ENCODE data around the gene DNA2. TPM values are rescaled to one million over a fixed set of nuclear protein-coding genes. Genes with fewer than 3 reads are reported as not detected.

The DNA2 gene
- total and polyA plus RNA-seq, 2 of the 4 experiments (the other 2 are of a cell fraction): 3.9 to 5.6 TPM

GRCh38 chr10:68442971-68443370 is 28.8 kb downstream of the DNA2 start:
- no peak overlapping the region for H3K9ac ChIP-seq (ENCODE audit: low read depth, low read length)
- H2BK15ac ChIP-seq (ENCODE audit: low read depth, low read length): no peak overlapping the region
- ChIA-PET POLR2A (ENCODE audit: unreplicated experiment) (no interaction called here), CTCF (no interaction called here)
- no peak overlapping the region for H3K56ac ChIP-seq (ENCODE audit: extremely low read depth, insufficient read depth, low read length)
- H3K9me1 ChIP-seq (ENCODE audit: insufficient read depth, low read length): no peaks in the 10 kb centered on the region
- no peaks in the 10 kb centered on the region for H3K36me3 ChIP-seq (ENCODE audit: control insufficient read depth, insufficient read depth, low read length)
- in situ Hi-C loops (cut with MboI; ENCODE audit: low sequenced_read_pairs): no loop called here
- H2AK9ac ChIP-seq (replicated peaks; ENCODE audit: low read depth, low read length, poor library complexity): no peak overlapping the region
- no peak overlapping the region for H4K5ac ChIP-seq (ENCODE audit: low read depth, low read length)
- H3K18ac ChIP-seq (ENCODE audit: low read depth, low read length): no peak overlapping the region
- no peak overlapping the region for H3K14ac ChIP-seq (replicated peaks; ENCODE audit: low read depth, low read length)
- H3K4me3 ChIP-seq (ENCODE audit: insufficient read depth, low read depth, low read length): no peak overlapping the region
- H2AFZ ChIP-seq (replicated peaks; ENCODE audit: low read length, poor library complexity): no peak overlapping the region
- no peak overlapping the region for H2AK5ac ChIP-seq (ENCODE audit: low read depth, low read length)
- no peaks in the 10 kb centered on the region for H3K9me3 ChIP-seq (ENCODE audit: control insufficient read depth, insufficient read depth, low read length)
- ATAC-seq (ENCODE audit: low read depth): no peak
- H3K27me3 ChIP-seq (ENCODE audit: control insufficient read depth, insufficient read depth, low read length): no peaks in the 10 kb centered on the region
- no peak overlapping the region for H2BK5ac ChIP-seq (ENCODE audit: low read depth, low read length, poor library complexity, severe bottlenecking)
- no peak for DNase-seq
- no peak overlapping the region for H4K91ac ChIP-seq (ENCODE audit: insufficient read depth, low read depth, low read length)
- no peak overlapping the region for H3K4me2 ChIP-seq (ENCODE audit: low read depth, low read length)
- no peak overlapping the region for H3K23ac ChIP-seq (ENCODE audit: low read depth, low read length)
- H2BK20ac ChIP-seq (ENCODE audit: low read depth, low read length): no peak overlapping the region
- no peak overlapping the region for H2BK120ac ChIP-seq (ENCODE audit: low read depth, low read length)
- intact Hi-C loops (cut with micrococcal nuclease): no loop called here
- dilution Hi-C loops (cut with HindIII; ENCODE audit: low sequenced_read_pairs, unreplicated experiment): no loop called here
- H4K20me1 ChIP-seq (ENCODE audit: insufficient read depth, low read length): no peaks in the 10 kb centered on the region
- H3K79me1 ChIP-seq (ENCODE audit: low read depth in 1 of 2, low read length in 2 of 2): no peaks in the 10 kb centered on the region
- H4K8ac ChIP-seq (ENCODE audit: low read depth in 2 of 2, low read length in 2 of 2): no peak overlapping the region
- H3K4ac ChIP-seq (ENCODE audit: low read depth, low read length): no peak overlapping the region
- no TSS peak for BruUV-seq (replicated peaks)
- no CpG with 5 or more reads among the region's 2 CpGs for WGBS, 2 experiments (ENCODE audit: extremely low coverage in 2 of 2, insufficient read length in 1 of 2)
- no peak for TF ChIP-seq ELK1 (IDR thresholded peaks at IDR 0.05; ENCODE audit: borderline replicate concordance, low read depth, low read length)
- no peak for TF ChIP-seq MXI1 (IDR thresholded peaks at IDR 0.05; ENCODE audit: borderline replicate concordance, low read depth, low read length)
- TF ChIP-seq RCOR1 (IDR thresholded peaks at IDR 0.05; ENCODE audit: insufficient replicate concordance, low read length): no peak
- TF ChIP-seq RFX5 (IDR thresholded peaks at IDR 0.05; ENCODE audit: low read depth, low read length): no peak
- no peaks in the 10 kb centered on the region for H3K4me1 ChIP-seq (ENCODE audit: control insufficient read depth, insufficient read depth, low read length)
- H3K27ac ChIP-seq (ENCODE audit: insufficient read depth, low read length): no peak overlapping the region

All from IMR-90 (cell line).